OCI-LY3 (cell line): ENCODE results near the gene PER3.

Experiments
- H2AFZ ChIP-seq: fragments of 200-600, 300-600 bp; shearing (Covaris generic); 2 replicates; pipeline ENCODE4 v1.6.0; 2014; ENCODE audit warnings: antibody characterized with exemption, low read depth, low read length
- H3K27ac ChIP-seq: fragments of 200-600, 300-600 bp; sonication (generic); 2 replicates; pipeline ENCODE4 v1.5.1; 2014; ENCODE audit warnings: mild to moderate bottlenecking, low read length, moderate library complexity, mixed read lengths
- H3K27me3 ChIP-seq: fragments of 200-600, 300-600 bp; sonication (generic); 2 replicates; pipeline ENCODE4 v1.6.1; 2014; ENCODE audit warnings: low read depth, low read length, mixed read lengths
- H3K36me3 ChIP-seq: fragments of 200-600, 300-600 bp; sonication (generic); replicated peaks from 2 replicates; pipeline ENCODE3; 2014; ENCODE audit warnings: low read depth, low read length, mixed read lengths
- H3K4me1 ChIP-seq: fragments of 300-600, 200-600 bp; sonication (generic); 2 replicates; pipeline ENCODE4 v1.6.1; 2014; ENCODE audit warnings: low read length, mixed read lengths
- H3K4me2 ChIP-seq: fragments of 200-600, 300-600 bp; sonication (generic); 2 replicates; pipeline ENCODE4 v1.6.1; 2014; ENCODE audit warnings: low read length, mixed read lengths
- H3K4me3 ChIP-seq: fragments of 300-600, 200-600 bp; sonication (generic); 2 replicates; pipeline ENCODE4 v1.5.1; 2014; ENCODE audit warnings: antibody characterized with exemption, mild to moderate bottlenecking, low read length, moderate library complexity
- H3K79me2 ChIP-seq: fragments of 300-600, 200-600 bp; shearing (Covaris generic); 2 replicates; pipeline ENCODE4 v1.6.1; 2014; ENCODE audit warnings: mild to moderate bottlenecking, low read length, mixed read lengths
- H3K9ac ChIP-seq: fragments of 300-600, 200-600 bp; shearing (Covaris generic); 2 replicates; pipeline ENCODE4 v1.6.0; 2014; ENCODE audit warnings: mild to moderate bottlenecking, low read length, moderate library complexity
- H3K9me3 ChIP-seq: fragments of 200-600, 300-600 bp; shearing (Covaris generic); 2 replicates; pipeline ENCODE4 v1.6.1; 2014; ENCODE audit warnings: low read length, mixed read lengths; ENCODE audit not compliant: insufficient read depth
- H4K20me1 ChIP-seq: fragments of 200-600, 300-600 bp; sonication (generic); 2 replicates; pipeline ENCODE4 v1.6.1; 2016; ENCODE audit warnings: low read length, mixed read lengths; ENCODE audit not compliant: insufficient read depth
- EZH2phosphoT487 ChIP-seq: fragments of 200-600 bp; shearing (Covaris generic); IDR thresholded peaks from 2 replicates; pipeline ENCODE4 v1.6.1; 2018; ENCODE audit warnings: antibody characterized with exemption, mixed run types, low read depth
- TF ChIP-seq, protein P1 (sequence below): fragments of 200-600, 300-600 bp; sonication (generic); IDR thresholded peaks from 2 replicates; pipeline ENCODE4 v1.5.1; 2014; ENCODE audit warnings: antibody characterized with exemption, low read length, low read depth

The PER3 gene

DNA sequence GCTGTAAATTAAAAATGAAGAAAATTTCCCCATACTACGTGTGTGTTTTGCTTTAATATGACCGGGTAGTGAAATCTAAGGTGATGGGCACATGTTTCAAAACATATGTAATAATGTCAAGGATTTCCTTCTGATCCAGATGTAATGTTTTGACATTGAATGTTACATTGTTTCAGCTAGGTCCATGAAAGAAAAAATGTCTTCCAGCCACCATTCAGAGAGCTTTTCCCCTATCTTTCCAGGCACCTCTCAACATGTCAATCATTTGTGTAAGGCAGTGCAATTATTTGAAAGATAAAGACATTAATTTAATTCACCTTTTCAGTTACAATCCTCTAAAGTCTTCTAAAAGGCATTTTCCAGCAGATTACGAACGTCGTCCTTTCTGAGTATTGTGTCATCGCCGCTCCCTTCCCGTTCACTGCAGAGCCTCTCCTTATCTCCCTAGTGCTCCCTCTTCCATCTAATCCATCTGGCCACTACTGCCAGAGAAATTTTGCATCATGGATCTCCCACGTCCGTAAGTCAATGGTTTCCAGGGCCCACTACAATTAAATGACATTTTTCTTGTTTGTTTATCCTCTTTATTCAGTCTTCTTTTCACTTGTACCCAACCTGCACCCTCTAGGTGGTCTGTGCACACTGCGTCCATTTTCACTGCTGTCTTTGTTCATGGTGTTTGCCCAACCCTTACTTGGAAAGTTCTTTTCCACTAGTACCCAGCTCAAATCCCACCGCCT, 14.2 kb upstream of the PER3 start:
- Histone ChIP-seq H3K4me3 (no peak overlapping the region), H3K79me2 (peaks cover 25% of the 10 kb centered on the region), H2AFZ (no peak overlapping the region), H3K27me3 (0 out of 2 replicates have a peak, but pooled peaks cover 4% of the 10 kb centered on the region), H3K9me3 (no peaks in the 10 kb centered on the region), H3K36me3 (peaks cover 4% of the 10 kb centered on the region), H3K27ac (no peak overlapping the region), H3K9ac (no peak overlapping the region), H3K4me1 (peaks cover 8% of the 10 kb centered on the region; the same call in 1 of the 2 replicates), H4K20me1 (peaks cover 7% of the 10 kb centered on the region; the same call in 1 of the 2 replicates), H3K4me2 (no peak overlapping the region)
- TF ChIP-seq, protein P1, sequence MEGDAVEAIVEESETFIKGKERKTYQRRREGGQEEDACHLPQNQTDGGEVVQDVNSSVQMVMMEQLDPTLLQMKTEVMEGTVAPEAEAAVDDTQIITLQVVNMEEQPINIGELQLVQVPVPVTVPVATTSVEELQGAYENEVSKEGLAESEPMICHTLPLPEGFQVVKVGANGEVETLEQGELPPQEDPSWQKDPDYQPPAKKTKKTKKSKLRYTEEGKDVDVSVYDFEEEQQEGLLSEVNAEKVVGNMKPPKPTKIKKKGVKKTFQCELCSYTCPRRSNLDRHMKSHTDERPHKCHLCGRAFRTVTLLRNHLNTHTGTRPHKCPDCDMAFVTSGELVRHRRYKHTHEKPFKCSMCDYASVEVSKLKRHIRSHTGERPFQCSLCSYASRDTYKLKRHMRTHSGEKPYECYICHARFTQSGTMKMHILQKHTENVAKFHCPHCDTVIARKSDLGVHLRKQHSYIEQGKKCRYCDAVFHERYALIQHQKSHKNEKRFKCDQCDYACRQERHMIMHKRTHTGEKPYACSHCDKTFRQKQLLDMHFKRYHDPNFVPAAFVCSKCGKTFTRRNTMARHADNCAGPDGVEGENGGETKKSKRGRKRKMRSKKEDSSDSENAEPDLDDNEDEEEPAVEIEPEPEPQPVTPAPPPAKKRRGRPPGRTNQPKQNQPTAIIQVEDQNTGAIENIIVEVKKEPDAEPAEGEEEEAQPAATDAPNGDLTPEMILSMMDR, result no peak
- TF ChIP-seq EZH2phosphoT487, result no peak

DNA sequence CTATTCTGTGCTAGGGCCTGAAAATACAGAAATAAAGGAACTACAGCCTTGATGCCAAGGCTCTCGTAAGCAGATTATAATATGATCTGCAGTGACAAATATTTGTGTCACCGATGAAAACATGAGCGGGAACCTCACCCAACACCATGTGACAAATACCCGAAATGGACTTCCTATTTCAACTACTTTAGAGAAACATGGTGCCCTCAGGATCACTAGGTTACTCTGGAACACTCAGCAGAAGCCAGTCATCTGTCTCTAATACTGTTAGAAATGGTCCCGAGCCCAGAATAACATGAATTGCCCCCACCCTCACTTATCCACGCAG, 13.5 kb upstream of the PER3 start:
- no peak overlapping the region for H3K27ac ChIP-seq
- peaks cover 7% of the 10 kb centered on the region; the same call in 1 of the 2 replicates for H4K20me1 ChIP-seq
- H3K4me3 ChIP-seq, result peak overlapping the region; percentile 98
- peaks cover 25% of the 10 kb centered on the region for H3K79me2 ChIP-seq
- H3K36me3 ChIP-seq, result peaks cover 4% of the 10 kb centered on the region
- H3K4me2 ChIP-seq, result peak overlapping the region; percentile 81
- 0 out of 2 replicates have a peak, but pooled peaks cover 4% of the 10 kb centered on the region for H3K27me3 ChIP-seq
- H3K4me1 ChIP-seq, result peaks cover 8% of the 10 kb centered on the region; the same call in 1 of the 2 replicates
- peak overlapping the region; percentile 49 for H3K9ac ChIP-seq
- H2AFZ ChIP-seq, result peak overlapping the region; percentile 96
- TF ChIP-seq, protein P1, result no peak
- TF ChIP-seq EZH2phosphoT487, result no peak
- no peaks in the 10 kb centered on the region for H3K9me3 ChIP-seq

GRCh38 chr1:7770997-7771822, 12.9 kb upstream of the PER3 start, which contains the start of gene VAMP3:
Gene VAMP3 (plus strand): TSS chr1:7771296. CDS start chr1:7771384, 88 bp downstream.
- Histone ChIP-seq H3K9me3 (no peaks in the 10 kb centered on the region), H4K20me1 (peaks cover 7% of the 10 kb centered on the region; the same call in 1 of the 2 replicates), H3K4me2 (peak within 1 kb of the TSS; percentile 97), H3K36me3 (peaks cover 4% of the 10 kb centered on the region), H3K27me3 (0 out of 2 replicates have a peak, but pooled peaks cover 4% of the 10 kb centered on the region), H3K79me2 (peaks cover 25% of the 10 kb centered on the region), H2AFZ (peak within 1 kb of the TSS; percentile 96), H3K27ac (peak within 1 kb of the TSS; percentile 32; the same call in 1 of the 2 replicates), H3K9ac (peak within 1 kb of the TSS; percentile 76), H3K4me1 (peaks cover 8% of the 10 kb centered on the region; the same call in 1 of the 2 replicates), H3K4me3 (peak within 1 kb of the TSS; percentile 98)
- TF ChIP-seq EZH2phosphoT487, result no peak
- TF ChIP-seq, protein P1, result no peak

DNA sequence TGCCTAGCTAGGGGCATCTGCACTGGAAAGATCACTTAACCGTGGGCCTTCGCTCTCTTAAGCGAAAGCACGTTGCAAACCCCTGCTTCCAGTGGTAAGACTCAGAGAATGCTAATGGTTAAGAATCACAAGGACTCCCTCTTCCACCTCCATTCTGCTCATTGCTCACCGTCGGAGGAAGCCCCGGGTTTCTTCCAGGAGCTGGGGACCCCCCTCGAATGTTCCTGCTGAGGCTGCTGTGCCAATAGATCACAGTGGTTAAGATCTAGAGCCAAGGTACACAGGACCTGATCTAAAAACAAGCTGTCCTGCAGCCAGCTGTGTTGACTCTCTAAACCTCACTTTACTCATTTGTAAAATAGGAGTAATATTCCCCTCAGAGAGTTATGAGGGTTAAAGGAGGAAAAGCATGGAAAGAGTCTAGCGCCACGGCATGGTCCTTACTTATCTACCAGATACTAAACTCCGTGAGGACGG, 12.2 kb upstream of the PER3 start:
- H3K9ac ChIP-seq, result peak overlapping the region; percentile 76
- H3K9me3 ChIP-seq, result no peaks in the 10 kb centered on the region
- H3K79me2 ChIP-seq, result peaks cover 25% of the 10 kb centered on the region
- peaks cover 8% of the 10 kb centered on the region; the same call in 1 of the 2 replicates for H3K4me1 ChIP-seq
- peak overlapping the region; percentile 83; the same call in 1 of the 2 replicates for H2AFZ ChIP-seq
- TF ChIP-seq EZH2phosphoT487, result no peak
- TF ChIP-seq, protein P1, result no peak
- H3K4me2 ChIP-seq, result peak overlapping the region; percentile 97
- H3K4me3 ChIP-seq, result peak overlapping the region; percentile 98
- peaks cover 7% of the 10 kb centered on the region; the same call in 1 of the 2 replicates for H4K20me1 ChIP-seq
- H3K27ac ChIP-seq, result no peak overlapping the region
- H3K36me3 ChIP-seq, result peaks cover 4% of the 10 kb centered on the region
- H3K27me3 ChIP-seq, result 0 out of 2 replicates have a peak, but pooled peaks cover under 1% of the 10 kb centered on the region
